Fibroblast of upper back skin (primary cell): ENCODE data around the gene APOBEC3H.

Experiments
- DNase-seq: peaks from one replicate; pipeline ENCODE4 v3.0.0-alpha.2; 2013

Gene APOBEC3H

GRCh38 chr22:39081598-39081997 is 15.4 kb upstream of the APOBEC3H start:
- no peak for DNase-seq

DNA sequence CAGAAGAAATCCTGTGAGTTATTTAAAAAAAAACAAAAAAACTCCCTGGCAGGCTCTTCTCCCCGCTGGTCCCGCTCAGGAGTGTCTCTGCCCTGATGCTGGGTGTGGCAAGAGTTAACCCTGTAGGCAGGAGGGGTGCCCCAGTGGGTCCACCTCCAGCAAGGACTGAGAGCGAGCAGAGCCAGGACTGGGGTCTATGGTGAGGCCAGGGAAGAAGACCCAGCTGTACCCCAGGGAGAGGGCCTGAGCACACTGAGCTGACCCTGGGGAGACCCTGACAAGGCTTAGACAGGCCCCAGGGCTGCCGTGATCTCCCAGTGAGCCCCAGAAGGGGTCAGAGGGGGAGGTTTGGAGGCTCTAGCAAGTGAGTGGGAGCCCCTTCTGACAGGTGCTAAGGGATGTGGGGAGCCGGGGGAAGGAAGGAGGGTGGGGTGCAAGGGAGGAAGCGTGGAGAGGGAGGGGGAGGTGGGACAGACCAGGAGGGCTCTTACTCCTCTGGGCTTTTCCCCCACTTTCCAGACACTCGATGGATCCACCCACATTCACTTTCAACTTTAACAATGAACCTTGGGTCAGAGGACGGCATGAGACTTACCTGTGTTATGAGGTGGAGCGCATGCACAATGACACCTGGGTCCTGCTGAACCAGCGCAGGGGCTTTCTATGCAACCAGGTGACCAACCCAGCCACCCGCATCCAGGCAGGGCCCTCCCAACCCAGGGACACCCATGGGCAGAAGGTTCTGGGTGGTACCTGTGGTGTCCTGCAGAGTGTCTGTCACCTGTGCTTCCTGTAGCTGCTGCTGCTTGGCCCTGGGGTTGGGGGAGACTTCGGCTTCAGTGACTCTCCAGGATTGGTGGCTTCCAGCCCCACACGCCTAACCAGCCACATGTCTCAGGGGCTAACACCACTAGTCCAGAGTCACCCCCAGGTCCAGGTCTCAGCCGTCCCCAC is 13.6 kb upstream of the APOBEC3H start:
- DNase-seq: no peak

DNA sequence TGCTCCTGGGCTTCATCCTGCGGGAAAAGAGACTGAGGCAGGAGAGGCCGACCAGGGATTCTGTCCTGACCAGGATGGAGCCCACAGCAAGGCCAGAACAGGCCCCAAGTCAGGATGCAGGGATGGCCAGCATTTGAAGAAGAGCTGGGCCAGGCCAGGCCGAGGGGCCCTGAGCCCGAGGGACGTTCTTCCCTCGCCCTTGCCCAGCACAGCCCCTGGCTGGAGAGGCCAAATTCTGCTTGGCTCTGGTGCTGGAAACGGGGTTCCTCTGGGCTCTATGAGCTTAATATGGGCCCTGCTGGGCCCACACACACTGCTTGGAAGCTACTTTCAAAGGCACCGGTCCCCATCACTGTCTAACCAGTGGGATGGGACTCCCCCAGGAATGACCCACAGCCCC is 12.4 kb upstream of the APOBEC3H start:
- no peak for DNase-seq

DNA sequence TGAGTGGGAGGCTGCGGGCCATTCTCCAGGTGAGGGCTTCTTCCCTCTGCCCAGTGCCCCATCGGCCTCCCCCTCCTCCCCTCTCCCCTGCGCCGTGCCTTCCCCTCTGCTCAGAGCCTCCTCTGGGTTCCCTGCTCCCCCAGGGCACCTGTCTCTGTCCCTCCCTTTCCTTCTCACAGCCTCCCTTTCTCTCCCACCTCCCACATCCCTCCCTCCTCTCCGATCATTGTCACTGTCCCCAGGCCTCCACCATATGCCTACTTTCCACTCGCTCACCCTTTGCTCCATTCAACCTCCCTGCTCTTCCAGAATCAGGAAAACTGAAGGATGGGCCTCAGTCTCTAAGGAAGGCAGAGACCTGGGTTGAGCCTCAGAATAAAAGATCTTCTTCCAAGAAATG is 9.9 kb upstream of the APOBEC3H start:
- DNase-seq: no peak

DNA sequence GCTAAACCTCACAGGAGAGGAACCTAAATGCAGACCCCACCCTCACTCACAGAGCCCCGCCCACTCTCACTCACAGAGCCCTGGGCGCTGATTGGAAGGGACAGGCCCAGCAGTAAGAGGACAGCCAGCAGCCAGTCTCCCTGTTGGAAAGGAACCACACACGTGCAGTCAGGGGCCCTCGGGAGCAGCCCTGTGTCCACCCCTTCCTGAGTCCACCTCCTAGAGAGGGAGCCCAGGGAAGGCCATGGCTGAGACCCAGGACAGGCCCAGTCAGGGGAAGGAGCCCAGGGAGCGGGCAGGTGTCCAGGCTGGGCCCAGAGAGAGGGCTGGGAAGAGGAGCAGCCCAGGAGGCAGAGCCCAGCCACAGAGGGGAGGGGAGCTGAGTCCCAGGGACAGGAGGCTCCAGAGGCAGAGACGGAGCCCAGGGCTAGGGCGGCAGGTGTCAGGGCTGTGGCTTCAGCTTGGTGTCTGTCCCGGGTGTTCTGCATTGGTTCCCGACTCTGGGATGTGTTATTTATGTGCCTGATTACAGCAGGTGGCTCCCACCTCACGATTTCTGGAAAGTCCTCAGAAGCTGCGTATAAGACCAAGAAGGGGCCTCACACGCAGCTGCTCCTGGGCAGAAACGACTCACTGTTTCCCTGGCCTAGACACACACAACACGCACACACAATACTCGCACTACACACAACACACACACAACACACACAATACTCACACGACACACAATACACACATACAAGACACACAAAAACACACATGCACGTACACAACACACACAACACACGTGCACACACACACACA is 9.0 kb upstream of the APOBEC3H start:
- no peak for DNase-seq

- no peak for DNase-seq
Observed at GRCh38 chr22:39088685-39089032, 8.4 kb upstream of the APOBEC3H start.

- no peak for DNase-seq
Observed at GRCh38 chr22:39089928-39090327, 7.1 kb upstream of the APOBEC3H start.

- no peak for DNase-seq
Observed at GRCh38 chr22:39090426-39091064, 6.5 kb upstream of the APOBEC3H start.

GRCh38 chr22:39091126-39092081 is 5.6 kb upstream of the APOBEC3H start:
- DNase-seq: no peak

- no peak for DNase-seq
Observed at GRCh38 chr22:39092111-39092862, 4.8 kb upstream of the APOBEC3H start.

DNA sequence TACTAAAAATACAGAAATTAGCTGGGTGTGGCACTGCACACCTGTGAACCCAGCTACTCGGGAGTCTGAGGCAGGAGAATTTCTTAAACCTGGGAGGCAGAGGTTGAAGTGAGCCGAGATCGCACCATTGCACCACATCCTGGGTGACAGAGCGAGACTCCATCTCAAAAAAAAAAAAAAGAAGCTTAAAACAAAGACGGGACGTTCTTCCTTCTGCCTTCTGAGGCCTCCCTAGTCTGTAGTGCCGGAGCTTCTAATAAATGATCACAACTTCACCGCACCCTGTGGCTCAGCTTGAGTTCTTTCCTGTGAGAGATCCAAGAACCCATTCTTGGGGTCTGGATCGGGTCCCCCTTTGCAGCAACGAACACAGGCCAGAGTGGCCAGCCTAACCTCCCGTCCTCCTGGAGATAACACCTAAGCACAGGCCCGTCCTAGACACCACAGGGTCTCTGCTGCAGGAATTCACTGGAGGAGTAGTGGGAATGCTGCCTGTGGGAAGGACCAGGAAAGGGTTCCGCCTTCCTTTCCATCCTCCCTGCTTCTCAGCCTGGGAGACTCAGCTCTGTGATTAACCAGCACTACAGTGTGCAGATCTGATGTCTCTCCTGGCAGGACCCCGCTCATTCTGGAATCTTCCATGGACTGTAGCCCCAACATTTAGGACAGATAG is 2.2 kb upstream of the APOBEC3H start:
- DNase-seq: no peak

DNA sequence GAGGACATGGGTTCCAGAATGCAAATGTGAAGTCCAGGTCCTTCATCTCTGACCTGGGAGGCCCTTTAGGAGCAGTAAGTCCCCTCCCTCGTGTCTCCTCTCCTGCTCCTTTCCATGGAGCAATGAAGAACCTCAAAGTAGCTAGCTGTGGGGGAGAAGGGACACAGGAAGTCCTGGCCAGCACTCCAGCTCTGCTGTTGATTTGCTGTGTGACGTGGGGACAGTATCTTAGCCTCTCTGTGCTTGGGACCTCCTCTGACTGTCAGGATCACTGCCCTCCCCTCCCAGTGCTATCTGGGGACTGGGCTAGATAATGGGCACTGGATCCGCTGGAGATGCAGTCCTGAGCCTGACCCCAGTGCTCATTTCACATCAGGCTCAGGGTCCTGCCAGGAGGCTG is 1.1 kb upstream of the APOBEC3H start:
- DNase-seq: no peak

DNA sequence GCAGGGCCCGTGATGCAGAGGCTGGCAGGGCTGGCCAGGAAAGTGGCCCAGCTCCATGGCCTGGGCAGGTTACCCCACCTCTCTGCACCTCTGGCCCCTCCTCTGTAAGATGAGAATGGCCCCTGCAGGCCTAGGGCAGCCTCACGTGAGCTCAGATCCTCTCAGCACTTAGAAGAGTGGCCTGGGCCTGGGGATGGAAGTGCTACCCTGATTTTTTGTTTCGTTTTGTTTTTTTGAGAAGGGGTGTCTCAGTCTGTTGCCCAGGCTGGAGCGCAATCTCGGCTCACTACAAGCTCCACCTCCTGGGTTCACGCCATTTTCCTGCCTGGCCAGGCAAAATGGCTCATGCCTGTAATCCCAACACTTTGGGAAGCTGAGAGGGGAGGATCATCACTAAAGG is 982 bp downstream of the APOBEC3H start:
- no peak for DNase-seq

DNA sequence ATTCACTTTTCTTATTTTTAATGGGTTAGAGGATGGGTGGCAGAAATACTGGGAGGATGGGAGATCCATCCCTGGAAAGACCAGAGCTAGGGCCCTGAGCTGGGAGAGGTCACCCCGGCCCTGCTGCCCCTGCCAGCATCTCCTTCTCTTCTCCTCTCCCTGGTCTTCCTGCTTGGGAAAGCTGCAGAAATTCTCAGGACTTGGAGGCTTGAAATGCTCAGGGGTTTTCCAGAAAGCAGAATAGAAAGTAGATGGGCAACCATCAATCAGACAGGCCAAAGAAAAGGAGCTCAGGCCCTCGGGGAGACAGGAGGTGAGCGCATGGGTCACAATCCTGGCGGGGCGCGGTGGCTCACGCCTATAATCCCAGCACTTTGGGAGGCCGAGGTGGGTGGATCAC is 1.5 kb downstream of the APOBEC3H start:
- no peak for DNase-seq

DNA sequence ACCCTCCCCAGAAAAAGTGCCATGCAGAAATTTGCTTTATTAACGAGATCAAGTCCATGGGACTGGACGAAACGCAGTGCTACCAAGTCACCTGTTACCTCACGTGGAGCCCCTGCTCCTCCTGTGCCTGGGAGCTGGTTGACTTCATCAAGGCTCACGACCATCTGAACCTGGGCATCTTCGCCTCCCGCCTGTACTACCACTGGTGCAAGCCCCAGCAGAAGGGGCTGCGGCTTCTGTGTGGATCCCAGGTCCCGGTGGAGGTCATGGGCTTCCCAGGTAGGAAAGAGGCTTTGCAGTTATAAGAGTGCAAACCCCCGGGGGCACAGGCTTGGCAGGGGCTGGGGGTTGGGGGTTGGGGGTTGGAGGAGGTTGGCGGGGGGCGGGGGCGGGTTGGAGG is 4.2 kb downstream of the APOBEC3H start:
- no peak for DNase-seq

- no peak for DNase-seq
Observed at GRCh38 chr22:39103431-39103830, 6.4 kb downstream of the APOBEC3H start.

DNA sequence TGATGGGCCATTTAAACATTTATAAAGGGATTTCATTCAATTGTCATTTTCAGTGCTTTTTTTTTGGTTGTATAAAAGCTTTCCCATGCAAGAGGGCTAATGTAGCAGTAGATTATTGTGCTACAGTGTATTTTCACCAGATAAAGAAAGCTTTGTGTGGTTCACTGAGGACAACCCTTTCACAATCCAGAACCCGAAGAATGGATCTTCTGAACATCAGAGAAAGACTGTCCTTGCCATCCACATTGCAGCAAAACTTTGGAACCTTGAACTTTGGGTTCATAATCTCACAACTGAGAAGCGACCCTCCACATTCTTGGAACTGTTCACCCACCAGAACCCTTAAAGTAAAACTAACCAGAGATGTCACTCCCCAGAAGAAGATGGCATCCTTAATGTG is 9.3 kb downstream of the APOBEC3H start:
- no peak for DNase-seq

- DNase-seq: no peak
Observed at GRCh38 chr22:39108487-39108886, 11.4 kb downstream of the APOBEC3H start.

DNA sequence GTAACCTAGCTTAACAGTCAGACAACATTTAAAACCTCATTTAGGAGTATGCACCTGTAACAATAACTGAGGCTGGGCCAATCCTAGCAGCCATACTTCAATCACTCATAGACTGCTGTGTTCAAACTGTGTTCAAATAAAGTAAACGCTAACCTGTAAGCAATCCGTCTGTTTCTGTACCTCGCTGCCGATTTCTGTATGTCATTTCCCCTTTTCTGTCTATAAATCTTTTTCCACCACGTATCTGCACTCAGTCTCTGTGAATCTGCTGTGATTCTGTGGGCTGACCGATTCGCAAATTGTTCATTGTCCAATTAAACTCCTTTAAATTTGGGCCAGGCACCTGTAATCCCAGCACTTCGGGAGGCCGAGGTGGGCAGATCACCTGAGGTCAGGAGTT is 12.3 kb downstream of the APOBEC3H start:
- no peak for DNase-seq

DNA sequence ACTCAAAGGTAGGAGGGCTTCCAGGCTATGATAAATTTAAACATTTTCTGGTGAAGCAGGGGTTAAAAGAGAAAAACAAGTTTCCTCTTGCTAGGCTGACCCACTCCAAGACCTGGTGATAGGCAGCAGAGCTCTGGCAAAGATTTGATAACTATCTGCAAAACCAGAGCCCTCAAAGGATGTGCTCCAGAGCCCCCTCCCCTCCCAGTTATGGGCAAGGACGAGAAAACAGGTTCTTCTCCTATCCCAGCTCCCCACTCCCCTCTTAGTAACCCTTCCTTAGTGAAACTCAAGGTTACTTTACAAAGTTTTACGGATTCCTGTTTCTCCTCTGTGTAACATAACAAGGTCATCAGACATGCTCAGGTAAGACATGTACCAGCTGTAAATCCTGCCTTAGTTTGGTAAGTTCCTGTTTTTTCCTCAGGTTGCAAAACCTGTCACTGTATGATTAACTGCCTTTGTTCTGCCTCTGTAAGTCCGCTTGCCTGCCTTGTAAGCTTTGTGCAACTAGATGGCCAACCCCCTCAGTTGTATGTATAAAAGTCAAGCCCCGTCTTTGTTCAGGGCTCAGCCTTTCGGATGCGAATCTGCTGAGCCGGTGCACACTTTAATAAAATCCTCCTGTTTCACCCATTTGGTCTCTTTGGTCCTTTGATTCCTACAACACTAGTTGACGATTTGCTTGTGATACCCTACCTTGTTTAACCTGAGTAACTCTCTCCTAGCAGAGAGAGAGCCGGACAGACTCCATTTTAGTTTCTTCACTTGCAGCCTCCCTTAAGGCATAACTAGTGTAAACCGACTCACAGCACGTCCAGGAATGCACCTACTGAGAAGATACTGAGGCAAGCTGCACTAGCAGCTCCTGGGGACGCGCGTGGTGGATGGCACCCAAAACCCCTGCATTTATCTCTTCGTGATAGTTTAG is 13.9 kb downstream of the APOBEC3H start:
- DNase-seq: no peak
